GM18861 (cell line): Measurements from ENCODE around the gene PDF.
A peak's percentile ranks its signal among the peaks of the same experiment; 100 is the strongest.
"Not testable (repeated sequence)": the region's sequence is repeated elsewhere in the genome, so short reads cannot be mapped to it uniquely, and the experiment has no call there.

ENCODE experiments used
- ATAC-seq: cut with Tn5 transposase; IDR thresholded peaks from one replicate; pipeline ENCODE4 v1.9.1; 2021; ENCODE audit not compliant: unreplicated experiment

The PDF gene

DNA sequence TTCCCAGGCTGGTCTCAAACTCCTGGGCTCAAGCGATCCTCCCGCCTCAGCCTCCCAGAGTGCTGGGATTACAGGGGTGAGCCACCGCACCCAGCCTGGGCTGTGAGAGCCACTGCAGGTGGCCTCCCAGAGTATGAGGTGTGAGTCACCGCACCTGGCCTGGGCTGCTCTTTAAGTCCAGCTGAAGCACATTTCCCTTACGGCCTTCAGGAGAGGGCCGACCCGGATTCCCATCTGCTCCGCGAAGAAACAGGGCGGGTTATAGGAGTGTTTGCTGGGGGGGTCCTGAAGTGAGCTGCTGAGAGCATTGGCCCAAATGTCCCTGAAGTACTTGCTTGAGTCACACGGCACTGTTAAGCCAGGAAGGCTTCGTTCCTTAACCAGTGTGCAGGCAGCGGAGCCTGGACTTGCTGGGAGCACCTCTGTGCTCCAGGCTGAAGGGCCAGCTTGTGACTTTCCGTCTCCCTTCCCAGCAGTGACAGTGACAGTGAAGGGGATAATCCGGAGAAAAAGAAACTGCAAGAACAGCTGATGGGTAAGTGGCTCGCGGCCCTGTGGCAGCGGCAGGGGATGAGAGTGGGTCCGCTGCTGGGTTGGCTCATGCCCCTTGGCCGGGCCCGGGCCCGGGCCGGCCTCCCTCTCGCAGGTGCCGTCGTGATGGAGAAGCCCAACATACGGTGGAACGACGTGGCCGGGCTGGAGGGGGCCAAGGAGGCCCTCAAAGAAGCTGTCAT is 12.0 kb downstream of the PDF start:
- no peak for ATAC-seq

DNA sequence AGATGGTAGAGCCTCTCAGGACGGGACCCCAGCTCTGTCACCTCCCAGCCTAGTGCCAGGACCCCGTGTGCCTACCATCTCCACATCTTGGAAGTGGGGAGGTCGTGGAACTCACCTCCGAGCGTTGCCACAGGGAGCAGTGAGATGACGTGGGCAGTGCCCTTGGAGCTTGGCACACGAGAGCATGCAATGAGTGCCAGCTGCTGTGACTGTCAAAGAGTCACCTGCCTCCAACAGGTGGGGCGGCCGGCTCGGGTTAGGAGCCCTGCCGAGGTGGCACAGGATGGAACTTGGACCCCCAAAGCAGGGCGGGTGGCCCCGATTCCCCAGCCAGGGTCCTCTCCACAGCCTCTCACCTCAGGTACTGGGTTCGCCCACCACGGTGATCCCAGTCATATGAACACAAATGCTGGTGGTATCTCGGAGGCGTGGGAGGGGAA is 13.8 kb downstream of the PDF start:
- ATAC-seq: no peak

DNA sequence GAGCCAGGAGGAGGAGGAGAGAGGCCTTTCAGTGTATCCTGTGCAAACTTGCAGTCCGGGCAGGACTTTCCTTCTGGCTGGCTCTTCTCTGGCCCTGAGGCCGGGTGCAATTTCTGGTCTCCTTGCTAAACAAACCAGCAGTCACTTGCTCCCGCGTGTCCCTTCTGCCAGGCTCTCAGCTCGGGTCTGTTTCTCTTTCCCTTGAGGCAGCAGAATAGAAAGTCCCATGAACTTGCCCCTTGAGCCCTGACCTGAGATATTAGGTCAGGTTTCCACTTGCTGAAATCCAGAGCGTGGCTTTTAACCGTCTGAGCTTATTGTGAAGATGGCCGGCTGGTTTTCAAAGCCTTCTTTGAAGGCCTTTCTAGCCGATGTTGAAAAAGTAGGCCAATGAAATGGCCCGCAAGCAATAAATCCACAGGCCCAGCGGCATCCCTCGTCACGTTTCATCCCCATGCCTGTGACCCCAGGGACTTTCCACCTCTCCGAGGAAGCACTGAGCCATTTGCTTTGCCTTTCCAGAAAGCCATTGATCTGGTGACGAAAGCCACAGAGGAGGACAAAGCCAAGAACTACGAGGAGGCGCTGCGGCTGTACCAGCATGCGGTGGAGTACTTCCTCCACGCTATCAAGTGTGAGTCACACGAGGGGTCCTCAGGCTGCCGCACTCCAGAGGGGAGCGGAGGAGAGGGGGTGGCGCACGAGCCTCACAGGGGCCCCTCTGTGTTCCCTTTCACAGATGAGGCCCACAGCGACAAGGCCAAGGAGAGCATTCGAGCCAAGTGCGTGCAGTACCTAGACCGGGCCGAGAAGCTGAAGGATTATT is 14.7 kb downstream of the PDF start:
- ATAC-seq: no peak

DNA sequence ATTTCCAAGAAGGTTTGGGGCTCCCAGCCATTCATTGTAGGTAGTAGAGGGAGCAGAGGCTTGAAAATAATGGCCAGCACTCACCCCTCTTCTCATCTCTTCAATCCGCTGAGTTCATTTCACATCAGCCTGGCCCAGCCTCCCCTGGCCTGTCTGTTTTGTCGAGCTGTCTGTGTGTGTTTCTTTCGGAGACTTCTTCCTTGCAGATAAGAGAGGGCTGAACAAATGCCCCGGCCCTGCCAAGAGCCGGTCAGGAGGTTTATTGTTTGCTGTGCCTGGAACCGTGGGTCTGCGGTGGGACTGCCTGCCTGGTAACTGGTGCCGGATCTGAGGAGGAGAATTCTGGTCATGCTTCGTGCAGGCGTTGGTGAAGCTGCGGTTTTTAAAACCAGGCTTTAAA is 15.9 kb downstream of the PDF start:
- no peak for ATAC-seq

DNA sequence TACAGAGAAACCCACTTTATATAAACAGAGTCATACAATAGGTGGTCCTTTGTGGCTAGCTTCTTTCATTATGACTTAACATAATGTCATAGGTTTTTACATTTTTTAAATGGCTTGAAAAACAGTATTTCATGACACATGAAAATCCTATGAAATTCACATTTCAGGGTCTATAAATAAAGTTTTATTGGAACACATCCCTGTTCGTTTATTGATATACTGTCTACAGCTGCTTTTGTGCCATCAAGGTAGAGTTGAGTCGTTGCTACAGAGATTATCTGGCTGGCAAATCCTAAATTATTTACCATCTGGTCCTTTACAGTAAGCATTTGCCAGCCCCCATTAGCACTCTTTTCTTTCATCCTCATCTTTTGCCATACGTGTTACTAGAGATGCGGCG is 16.9 kb downstream of the PDF start:
- ATAC-seq: no peak

DNA sequence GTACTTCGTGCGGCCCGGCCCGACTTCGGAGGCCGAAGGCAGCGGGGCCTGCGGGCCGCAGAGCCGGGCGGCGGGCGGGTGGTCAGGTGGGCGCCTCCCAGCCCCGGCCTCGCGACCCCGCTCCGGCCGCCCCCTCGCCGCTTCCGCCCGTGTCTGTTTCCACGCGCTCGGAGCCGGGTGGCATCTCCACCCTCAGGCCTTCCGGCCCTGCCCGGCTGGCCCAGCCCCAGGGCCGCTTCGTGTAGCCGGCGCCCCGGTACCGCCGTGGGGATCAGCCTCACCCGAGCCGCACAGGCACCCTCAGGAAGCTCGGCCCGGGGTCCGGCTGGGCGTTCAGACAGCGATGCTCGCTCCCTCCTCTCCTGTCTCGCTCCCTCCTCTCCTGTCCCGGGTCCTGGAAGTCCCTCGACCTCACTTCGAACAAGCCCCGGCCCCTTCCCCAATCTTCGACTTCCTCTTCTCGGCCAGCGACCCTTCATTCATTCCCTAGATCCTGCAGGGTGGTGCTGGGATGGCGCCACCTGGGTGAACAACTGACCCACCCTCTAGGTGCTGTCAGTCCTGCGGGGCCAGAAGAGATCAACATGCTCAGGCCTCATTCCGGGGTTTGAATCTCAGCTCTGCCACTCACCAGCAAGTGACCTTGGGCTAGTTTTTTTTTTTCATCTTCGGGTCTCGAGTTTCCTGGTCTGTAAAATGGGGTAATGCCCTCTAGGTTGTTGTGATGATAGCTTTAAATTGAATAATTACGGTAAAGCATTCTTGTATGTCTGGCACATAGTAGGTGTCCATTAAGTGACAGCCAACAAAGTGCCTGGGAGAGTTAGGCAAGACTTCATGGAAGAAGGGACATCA is 18.6 kb downstream of the PDF start:
- ATAC-seq: peak; percentile 39

DNA sequence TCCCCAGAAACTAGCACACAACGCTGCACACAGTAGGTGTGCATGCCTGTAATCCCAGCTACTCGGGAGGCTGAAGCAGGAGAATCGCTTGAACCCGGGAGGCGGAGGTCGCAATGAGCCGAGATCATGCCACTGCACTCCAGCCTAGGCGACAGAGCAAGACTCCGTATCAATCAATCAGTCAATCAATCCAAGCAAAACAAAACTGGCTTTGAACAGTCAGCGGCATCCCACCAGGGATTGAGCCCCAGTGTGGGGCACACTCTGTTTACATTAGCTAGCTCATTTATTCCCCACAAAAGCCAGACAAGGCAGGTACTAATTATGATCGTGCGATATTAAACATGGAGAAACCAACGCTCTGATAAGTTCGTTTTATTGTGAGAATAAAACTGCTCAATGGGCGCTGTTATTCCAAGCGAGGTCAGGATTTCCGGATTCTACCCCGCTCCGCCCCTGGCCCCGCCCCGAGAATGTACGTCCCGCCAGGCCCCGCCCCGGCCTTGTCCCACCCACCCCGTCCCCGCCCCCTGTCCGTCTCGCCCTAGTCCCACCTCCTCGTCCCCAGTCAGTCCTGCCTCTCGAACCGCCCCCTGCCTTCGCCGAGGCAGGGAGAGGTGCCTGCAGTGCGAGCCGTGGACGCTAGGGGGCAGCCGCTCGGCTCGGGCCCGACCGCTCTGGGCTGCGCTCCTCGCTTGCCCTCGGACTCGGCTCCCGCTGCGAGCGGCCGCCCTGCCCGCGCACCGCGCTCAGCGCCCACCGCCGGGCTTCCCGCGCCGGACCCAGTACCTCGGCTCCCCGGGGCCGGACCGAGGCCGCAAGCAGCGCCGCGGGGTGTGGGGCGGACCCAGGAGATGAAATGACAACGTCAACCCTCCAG is 19.5 kb downstream of the PDF start, which contains the start of gene VPS4A:
Gene VPS4A (plus strand): TSS at position 698 of the 880 bp plus-strand sequence. CDS start 162 bp downstream, at position 860.
- ATAC-seq: peak; percentile 94

DNA sequence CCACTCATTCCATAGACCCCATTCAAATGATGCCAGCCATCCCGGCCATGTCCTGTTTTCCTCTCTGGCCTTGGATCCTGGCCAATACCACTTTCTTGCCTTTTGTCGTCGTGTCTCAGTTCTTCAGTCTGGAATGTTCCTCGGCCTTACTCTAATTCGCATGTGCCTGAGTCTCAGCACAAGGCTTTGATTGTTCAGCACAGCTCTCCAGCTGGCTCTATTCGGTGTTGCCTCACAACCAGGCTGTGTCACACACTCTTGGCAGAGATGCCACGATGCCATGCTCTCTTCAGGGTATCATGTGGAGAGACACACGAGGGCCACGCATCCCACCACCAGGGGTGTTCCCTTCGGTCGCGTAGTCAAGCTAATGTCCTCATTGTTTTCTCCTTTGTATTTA is 21.1 kb downstream of the PDF start:
- no peak for ATAC-seq

DNA sequence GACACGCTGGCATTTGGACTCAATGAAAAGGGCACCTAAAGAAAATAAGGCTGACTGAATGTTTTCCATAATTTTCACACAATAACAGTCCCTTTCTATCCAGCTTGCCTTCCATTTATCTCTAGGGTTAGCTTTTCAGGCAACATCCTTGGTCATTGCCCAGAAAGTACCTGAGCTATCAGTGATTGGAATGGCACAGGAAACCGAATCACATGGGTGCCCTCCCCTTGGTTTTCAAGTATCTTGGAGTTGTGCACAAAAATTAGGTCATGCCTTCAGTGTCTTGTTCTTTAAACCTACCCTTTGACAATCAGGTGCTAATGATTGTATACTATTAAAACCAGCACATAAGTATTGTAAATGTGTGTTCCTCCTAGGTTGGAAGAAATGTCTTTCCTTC is 22.5 kb downstream of the PDF start:
- ATAC-seq: no peak

DNA sequence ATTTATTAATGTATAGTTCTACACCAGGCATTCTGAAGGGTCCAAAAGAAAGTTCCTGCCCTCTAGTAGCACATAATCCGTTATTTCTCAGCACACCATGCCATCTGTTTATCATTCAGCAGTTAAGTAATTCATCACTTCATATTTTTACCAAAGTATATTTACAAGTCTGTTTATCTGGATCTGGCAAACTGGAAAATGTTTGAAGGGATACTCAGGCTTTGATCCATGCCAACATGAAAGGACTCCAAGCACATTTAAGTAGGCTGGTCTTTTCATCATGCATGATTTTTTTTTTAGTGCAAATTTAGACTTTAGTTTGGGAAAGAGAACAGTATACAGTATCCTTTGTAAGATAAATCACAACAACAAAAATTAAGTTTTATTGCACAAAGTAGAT is 23.3 kb downstream of the PDF start:
- ATAC-seq: no peak

DNA sequence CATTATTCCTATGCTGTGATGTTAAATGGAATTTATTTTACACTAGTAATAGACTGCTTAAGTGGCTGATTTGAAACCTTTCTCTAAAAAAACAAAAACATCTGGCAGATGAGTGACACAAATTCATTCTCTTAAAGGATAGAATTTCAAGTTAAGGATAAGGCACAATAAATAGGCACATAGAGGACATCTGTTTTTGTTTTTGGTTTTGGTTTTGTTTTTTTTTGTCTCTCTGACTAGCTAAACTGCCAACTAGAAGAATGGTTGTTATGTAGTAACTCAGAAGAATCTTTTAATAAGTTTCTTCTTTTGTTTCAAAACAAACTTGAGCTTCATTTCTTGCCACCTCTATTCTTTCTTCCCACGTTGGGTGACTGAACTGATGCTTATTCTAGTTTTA is 24.4 kb downstream of the PDF start:
- ATAC-seq: no peak

DNA sequence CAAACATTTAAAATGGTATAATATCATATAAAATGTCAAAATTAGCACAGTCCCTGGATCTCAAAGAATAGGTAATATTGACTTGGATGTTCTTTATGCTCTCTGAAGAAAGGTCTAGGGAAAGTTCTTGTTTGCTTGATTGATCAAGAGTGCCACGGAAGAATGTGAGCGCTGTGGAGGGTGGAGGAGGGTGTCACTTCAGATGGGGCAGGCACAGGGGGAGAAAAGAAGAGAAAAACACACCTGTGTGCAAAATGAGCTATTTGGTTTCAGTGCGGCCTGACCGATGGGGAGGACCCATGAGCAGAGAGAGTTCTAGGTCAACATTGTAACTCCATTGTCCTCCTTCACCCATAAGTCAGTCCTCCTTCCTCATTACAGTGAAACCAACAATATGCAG is 28.1 kb downstream of the PDF start:
- ATAC-seq: no peak

DNA sequence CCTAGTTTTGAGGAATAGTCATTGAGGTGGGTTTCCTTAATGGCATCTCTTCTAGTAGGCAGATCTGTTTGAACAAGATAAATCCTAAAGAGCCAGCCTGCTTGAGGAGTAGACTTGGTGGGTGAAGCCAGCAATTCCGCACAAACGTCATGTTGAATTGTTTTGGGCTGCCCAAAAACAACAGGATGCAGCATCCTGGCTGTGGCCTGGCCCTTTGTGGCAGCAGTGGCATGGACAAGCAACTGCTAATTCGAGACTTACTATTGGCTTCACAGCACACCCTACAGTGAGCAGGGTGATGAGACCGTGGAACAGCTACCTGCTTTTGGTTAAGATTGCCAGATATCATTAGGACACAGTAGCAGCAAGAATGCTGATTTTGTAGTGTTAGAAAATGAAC is 28.5 kb downstream of the PDF start:
- ATAC-seq: no peak

DNA sequence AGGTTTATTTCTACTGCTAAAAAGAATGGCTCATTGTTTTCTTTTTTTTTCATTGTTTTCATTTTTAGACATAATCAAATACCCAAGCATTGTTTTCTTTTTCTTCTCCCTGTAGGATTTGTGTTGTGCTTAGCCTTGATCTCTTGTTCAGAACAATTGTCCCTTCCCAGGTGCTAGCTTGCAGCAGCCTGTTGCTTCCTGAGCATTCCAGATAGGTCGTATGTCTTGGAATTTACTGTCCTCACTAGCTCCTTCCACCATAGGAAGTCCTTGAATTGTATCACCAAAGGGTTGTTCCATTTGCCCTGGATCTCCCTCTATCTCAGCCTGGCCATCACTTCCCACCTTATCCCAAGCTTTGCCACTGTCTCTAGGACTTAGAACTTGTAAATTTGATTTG is 29.2 kb downstream of the PDF start:
- no peak for ATAC-seq

DNA sequence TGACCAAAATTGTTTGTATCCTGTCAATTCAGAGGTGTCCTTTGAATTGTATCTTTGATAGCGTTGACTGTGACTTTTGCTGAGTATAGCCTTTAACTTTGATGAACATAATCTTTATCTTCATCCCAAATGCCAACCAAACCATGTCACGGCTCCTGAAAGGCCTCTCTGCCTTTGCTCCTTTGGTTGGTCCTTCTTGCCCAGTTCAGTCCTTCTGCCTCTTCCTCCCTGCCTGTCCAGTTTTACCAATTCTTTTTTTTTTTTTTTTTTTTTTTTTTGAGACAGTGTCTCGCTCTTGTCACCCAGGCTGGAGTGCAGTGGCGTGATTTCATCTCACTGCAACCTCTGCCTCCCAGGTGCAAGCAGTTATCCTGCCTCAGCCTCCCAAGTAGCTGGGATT is 32.1 kb downstream of the PDF start:
- ATAC-seq: no peak

DNA sequence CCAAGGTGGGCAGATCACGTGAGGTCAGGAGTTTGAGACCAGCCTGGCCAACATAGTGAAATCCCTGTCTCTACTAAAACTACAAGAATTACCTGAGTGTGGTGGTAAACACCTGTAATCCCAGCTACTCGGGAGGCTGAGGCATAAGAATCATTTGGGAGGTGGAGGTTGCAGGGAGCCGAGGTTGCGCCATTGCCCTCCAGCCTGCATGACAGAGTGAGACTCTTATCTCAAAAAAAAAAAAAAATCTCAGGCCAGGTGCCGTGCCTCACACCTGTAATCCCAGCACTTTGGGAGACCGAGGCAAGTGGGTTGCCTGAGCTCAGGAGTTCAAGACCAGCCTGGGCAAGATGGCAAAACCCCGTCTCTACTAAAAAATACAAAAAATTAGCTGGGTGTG is 33.6 kb downstream of the PDF start:
- not testable (repeated sequence) for ATAC-seq

DNA sequence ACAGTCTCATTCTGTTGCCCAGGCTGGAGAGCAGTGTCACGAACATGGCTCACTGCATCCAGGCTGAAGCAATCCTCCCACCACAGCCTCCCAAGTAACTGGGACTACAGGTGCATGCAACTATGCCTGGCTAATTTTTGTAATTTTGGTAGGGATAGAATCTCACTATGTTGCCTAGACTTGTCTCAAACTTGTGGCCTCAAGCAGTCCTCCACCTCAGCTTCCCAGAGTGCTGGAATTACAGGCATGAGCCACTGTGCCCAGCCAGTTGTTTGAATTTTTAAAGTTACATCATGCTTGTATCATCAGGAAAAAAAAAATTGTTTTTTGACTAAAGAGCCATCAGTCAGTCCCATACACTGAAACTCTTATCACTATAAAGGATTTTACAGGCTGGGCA is 36.3 kb downstream of the PDF start:
- ATAC-seq: no peak

DNA sequence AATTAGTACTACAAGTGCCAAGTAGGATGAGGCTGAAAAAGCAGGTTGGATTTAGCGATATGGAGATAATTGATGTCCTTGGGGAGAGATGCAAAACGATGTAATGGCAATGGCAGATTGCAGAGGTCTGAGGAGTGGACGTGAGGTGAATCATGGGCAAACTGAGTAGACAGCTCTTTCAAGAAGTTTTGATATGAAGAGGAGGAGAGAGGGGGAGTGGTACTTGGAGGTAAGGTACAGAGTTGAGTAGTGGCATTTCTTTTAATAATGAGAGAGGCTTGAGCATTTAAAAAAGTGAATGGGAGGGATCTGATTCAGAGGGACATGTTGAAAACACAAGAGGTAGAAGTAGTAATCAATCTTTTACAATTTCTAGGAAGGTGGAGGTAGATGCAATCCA is 37.0 kb downstream of the PDF start:
- ATAC-seq: no peak

DNA sequence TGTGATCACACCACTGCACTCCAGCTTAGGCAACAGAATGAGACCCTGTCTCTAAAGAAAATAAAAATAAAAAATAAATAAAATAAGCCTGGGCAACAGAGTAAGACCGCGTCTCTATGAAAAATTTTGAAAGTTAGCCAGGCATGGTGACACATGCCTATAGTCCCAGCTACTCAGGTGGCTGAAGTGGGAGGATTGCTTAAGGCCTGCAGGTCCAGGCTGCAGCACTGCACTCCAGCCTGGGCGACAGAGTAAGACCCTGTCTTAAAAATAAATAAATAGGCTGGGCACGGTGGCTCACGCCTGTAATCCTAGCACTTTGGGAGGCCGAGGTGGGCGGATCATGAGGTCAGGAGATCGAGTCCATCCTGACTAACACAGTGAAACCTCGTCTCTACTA is 38.7 kb downstream of the PDF start:
- not testable (repeated sequence) for ATAC-seq

DNA sequence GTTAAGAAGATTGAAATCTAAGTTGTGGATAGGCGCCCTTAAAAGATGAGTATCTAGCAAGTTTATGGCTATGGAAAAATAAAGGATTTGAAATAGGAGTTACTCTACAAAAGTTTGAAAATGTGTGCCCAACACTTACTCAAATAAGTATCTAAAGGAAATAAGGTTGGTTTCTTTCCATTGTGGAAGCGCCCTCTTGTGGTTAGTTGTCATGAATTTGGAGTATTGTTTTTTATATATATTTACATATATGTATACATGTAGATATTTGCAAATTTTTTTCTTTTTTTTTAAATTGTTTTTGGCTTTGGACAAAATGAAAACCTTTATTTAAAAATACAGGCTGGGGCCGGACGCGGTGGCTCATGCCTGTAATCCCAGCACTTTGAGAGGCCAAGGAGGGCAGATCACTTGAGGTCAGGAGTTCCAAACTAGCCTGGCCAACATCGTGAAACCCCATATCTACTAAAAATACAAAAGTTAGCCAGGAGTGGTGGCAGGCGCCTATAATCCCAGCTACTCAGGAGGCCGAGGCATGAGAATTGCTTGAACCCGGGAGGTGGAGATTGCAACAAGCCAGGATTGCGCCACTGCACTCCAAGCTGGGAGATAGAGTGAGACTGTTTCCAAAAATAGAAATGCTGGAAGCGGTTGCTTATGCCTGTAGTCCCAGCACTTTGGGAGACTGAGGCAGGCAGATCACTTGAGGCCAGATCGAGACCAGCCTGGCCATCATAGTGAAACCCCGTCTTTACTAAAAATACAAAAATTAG is 43.3 kb downstream of the PDF start:
- ATAC-seq: no peak
